ENCODE results near the gene CRYBA2.

DNA sequence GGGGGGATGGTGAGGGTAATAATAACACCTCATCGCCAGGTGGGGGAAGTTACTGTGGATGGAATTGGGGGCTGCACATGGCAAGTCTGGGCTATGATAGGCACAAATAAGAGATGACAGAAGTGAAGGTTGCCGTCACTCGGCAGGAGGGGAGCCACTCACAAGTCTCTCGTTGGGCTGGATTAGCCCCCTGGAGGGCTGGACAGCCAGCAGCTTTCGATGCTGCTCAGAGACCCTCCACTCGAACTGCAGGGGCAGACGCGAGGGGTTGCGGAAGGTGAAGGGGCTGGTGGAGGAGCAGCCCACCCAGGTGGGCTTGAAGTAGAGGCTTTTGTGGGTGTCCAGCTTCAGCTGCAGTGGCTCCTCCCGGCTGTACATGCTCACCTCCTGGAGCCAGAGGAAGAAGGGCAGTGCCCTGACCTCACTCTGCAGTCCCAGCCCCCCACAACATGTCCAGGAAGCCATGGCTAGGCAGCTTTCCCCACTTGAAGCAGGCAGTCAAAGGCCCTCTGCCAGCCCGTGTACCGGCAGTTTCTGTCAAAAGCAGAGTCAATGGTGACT, 29.9 kb upstream of the CRYBA2 start:
- TF ChIP-seq, protein P1, sequence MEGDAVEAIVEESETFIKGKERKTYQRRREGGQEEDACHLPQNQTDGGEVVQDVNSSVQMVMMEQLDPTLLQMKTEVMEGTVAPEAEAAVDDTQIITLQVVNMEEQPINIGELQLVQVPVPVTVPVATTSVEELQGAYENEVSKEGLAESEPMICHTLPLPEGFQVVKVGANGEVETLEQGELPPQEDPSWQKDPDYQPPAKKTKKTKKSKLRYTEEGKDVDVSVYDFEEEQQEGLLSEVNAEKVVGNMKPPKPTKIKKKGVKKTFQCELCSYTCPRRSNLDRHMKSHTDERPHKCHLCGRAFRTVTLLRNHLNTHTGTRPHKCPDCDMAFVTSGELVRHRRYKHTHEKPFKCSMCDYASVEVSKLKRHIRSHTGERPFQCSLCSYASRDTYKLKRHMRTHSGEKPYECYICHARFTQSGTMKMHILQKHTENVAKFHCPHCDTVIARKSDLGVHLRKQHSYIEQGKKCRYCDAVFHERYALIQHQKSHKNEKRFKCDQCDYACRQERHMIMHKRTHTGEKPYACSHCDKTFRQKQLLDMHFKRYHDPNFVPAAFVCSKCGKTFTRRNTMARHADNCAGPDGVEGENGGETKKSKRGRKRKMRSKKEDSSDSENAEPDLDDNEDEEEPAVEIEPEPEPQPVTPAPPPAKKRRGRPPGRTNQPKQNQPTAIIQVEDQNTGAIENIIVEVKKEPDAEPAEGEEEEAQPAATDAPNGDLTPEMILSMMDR (IDR thresholded peaks at IDR 0.05; ENCODE audit: poor library complexity) = no peak
- TF ChIP-seq EZH2 (IDR thresholded peaks at IDR 0.05; ENCODE audit: borderline replicate concordance) = no peak

All from hepatocyte (in vitro differentiated cells).